Colonic mucosa (tissue), 4 donors: ENCODE measurements around the gene MAP3K5. TPM values are rescaled to one million over a fixed set of nuclear protein-coding genes. Genes with fewer than 3 reads are reported as not detected.
A peak's percentile ranks its signal among the peaks of the same experiment; 100 is the strongest.

ENCODE experiments used
- DNase-seq: peaks from one replicate; pipeline ENCODE4 v3.0.0-alpha.2; 2020
- H3K27ac ChIP-seq: fragments of 200-600 bp; one replicate; pipeline ENCODE4 v1.8.0; 2021
- H3K27me3 ChIP-seq: fragments of 200-600 bp; one replicate; pipeline ENCODE4 v1.8.0; 2021
- H3K36me3 ChIP-seq: fragments of 200-600 bp; one replicate; pipeline ENCODE4 v1.8.0; 2021
- H3K4me1 ChIP-seq: fragments of 200-600 bp; one replicate; pipeline ENCODE4 v1.8.0; 2021; ENCODE audit warnings: mild to moderate bottlenecking
- H3K4me3 ChIP-seq: fragments of 200-600 bp; one replicate; pipeline ENCODE4 v1.8.0; 2021
- H3K9ac ChIP-seq, 2 donors: one replicate each; pipeline ENCODE4 v1.7.0; 2013; ENCODE audit warnings: control low read depth in 2 of 2, low read depth in 2 of 2, low read length in 2 of 2
- H3K9me3 ChIP-seq: fragments of 200-600 bp; one replicate; pipeline ENCODE4 v1.8.0; 2021
- CTCF ChIP-seq: fragments of 200-600 bp; IDR thresholded peaks from one replicate; pipeline ENCODE4 v1.8.0; 2022; ENCODE audit warnings: antibody characterized with exemption, mild to moderate bottlenecking
- intact Hi-C: fragments of 100-400 bp; cut with DNase I; formaldehyde crosslinking; loops from one replicate; pipeline ENCODE4 v1.14.1; 2022
- total RNA-seq, 2 donors: library from RNA; stranded (reverse); fragmentation: NEBNext Ultra II Directional in 1 of 2; extraction: Animal tissue kit (Norgen Biotek cat#: 25700) in 1 of 2; gene quantifications; one replicate each; pipeline ENCODE4 v1.2.1, GENCODE V29; 2021
- donor health status: healthy.
- donor health status: DM: no; HTN: no; CAD: no.
- donor health status: DM: no; HTN: no; CAD: no.

The MAP3K5 gene
- total RNA-seq, 2 donors from 2014 or later = 15.3 to 17.1 TPM

- no peak for DNase-seq
- H3K4me3 ChIP-seq = no peak overlapping the region
- no peaks in the 10 kb centered on the region for H3K27me3 ChIP-seq
- H3K9ac ChIP-seq = no peak overlapping the region
- intact Hi-C loops = no loop called here
- peak overlapping the region; percentile 66 for H3K27ac ChIP-seq
- TF ChIP-seq CTCF = no peak
- peaks cover 4% of the 10 kb centered on the region for H3K4me1 ChIP-seq
- no peaks in the 10 kb centered on the region for H3K9me3 ChIP-seq
- H3K36me3 ChIP-seq = no peaks in the 10 kb centered on the region
Observed at GRCh38 chr6:136552054-136552453, 240.2 kb downstream of the MAP3K5 start.

GRCh38 chr6:136551103-136551502 is 241.2 kb downstream of the MAP3K5 start:
- no peak for TF ChIP-seq CTCF
- H3K9ac ChIP-seq = peak overlapping the region; percentile 44 to 82
- no peaks in the 10 kb centered on the region for H3K9me3 ChIP-seq
- intact Hi-C loops = no loop called here
- H3K27me3 ChIP-seq = no peaks in the 10 kb centered on the region
- H3K36me3 ChIP-seq = no peaks in the 10 kb centered on the region
- DNase-seq = no peak
- peaks cover 4% of the 10 kb centered on the region for H3K4me1 ChIP-seq
- H3K4me3 ChIP-seq = peak overlapping the region; percentile 64
- H3K27ac ChIP-seq = peak overlapping the region; percentile 66

- Histone ChIP-seq H3K4me3 (peak within 1 kb of the TSS; percentile 64), H3K27me3 (no peaks in the 10 kb centered on the region), H3K9me3 (no peaks in the 10 kb centered on the region), H3K36me3 (no peaks in the 10 kb centered on the region), H3K4me1 (peaks cover 4% of the 10 kb centered on the region), H3K27ac (peak within 1 kb of the TSS; percentile 66), H3K9ac (peak within 1 kb of the TSS; percentile 71 to 87)
- peak; percentile 89 for DNase-seq
- intact Hi-C loops = no loop called here
- TF ChIP-seq CTCF = peak; percentile 95
Observed at GRCh38 chr6:136550330-136551071, 241.8 kb downstream of the MAP3K5 start, which contains the start of gene MAP7. Gene MAP7 (minus strand): TSS chr6:136550422. CDS start chr6:136550408, 14 bp downstream.

GRCh38 chr6:136550045-136550329 is 242.3 kb downstream of the MAP3K5 start:
- no peaks in the 10 kb centered on the region for H3K27me3 ChIP-seq
- H3K9ac ChIP-seq = peak overlapping the region; percentile 71 to 87
- H3K9me3 ChIP-seq = no peaks in the 10 kb centered on the region
- peak overlapping the region; percentile 66 for H3K27ac ChIP-seq
- H3K4me1 ChIP-seq = peaks cover 4% of the 10 kb centered on the region
- intact Hi-C loops = no loop called here
- no peak for TF ChIP-seq CTCF
- DNase-seq = no peak
- peak overlapping the region; percentile 64 for H3K4me3 ChIP-seq
- H3K36me3 ChIP-seq = no peaks in the 10 kb centered on the region

- TF ChIP-seq CTCF = no peak
- peak overlapping the region; percentile 66 for H3K27ac ChIP-seq
- H3K27me3 ChIP-seq = no peaks in the 10 kb centered on the region
- H3K36me3 ChIP-seq = no peaks in the 10 kb centered on the region
- H3K9me3 ChIP-seq = no peaks in the 10 kb centered on the region
- intact Hi-C loops = loop anchor here (10.0 kb wide), 1 partner anchor 165 kb away; no protein-coding TSS in a partner anchor
- peak overlapping the region; percentile 71 to 87 for H3K9ac ChIP-seq
- H3K4me3 ChIP-seq = peak overlapping the region; percentile 64
- peak; percentile 59 for DNase-seq
- peaks cover 4% of the 10 kb centered on the region for H3K4me1 ChIP-seq
Observed at GRCh38 chr6:136549300-136550044, 242.8 kb downstream of the MAP3K5 start.
